IPS-NIHi11 (cell line): ENCODE data around the gene HNRNPA3.
A peak's percentile ranks its signal among the peaks of the same experiment; 100 is the strongest.
"Not testable (repeated sequence)": the region's sequence is repeated elsewhere in the genome, so short reads cannot be mapped to it uniquely, and the experiment has no call there.

Experiments used
- DNase-seq: peaks from one replicate; pipeline ENCODE4 v3.0.0; 2012; ENCODE audit warnings: mixed read lengths, low spot score

The HNRNPA3 gene

DNA sequence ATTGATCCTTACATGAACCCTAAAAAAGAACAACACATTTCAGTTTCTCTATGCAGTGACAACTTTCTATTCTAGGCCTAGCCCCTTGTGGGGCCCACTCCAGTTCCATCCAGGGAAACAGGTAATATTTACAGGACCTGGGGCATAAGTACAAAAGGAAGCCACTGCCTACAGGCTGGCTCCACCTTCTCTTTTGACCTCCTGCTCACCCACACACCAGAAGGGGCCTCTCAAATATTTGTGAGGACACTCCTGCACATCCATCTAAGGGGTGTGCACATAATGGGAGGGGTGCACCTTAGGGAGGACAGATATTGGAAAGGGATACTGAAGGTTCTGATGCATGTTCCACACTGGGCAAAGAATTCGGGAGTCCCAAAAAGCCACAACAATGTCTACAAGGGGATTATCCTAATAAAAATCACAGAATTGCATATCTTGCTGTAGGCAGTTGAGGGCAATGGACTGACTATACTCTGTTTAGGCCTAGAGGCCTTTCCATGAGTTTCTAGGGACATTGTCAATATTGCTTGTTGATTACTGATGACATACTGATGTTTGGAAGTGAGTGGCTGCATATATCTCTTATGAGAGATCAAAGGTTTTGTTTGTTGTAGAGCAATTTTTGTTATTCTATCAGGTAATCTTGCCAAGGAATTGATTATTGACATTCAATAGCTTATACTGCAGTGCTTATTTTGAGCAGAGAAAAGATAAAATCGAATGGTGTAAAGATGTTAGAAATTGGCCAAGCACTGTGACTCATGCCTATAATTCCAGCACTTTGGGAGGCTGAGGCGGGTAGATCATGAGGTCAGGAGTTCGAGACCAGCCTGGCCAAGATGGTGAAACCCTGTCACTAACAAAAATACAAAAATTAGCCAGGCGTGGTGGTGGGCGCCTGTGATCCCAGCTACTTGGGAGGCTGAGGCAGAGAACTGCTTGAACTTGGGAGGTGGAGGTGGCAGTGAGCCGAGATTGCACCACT lies 23.8 kb upstream of the HNRNPA3 start:
- DNase-seq, result no peak

- no peak for DNase-seq
These were observed 21.7 kb upstream of the HNRNPA3 start for GRCh38 chr2:177190941-177191340.

- no peak for DNase-seq
These were observed 19.8 kb upstream of the HNRNPA3 start for GRCh38 chr2:177192788-177193187.

GRCh38 chr2:177193240-177193639 lies 19.4 kb upstream of the HNRNPA3 start:
- no peak for DNase-seq

DNA sequence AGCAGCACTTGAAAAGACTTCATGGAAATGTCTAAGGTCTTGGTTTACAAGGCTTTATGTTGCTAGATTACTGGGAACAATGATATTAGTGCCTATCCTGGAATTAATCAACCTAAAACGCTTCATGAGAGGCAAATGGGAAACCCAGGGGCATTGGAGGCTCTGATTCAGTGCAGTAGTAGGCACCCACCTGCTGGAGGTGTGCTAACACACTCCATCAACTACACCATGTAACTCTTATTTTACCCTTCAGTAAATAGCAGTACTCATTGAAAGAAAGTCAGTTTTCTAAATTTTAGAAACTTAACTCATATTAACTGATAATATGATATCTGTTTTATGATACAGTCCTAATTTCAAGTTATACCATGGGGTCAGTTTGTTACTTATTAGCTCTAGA lies 17.4 kb upstream of the HNRNPA3 start:
- DNase-seq, result no peak

- DNase-seq, result not testable (repeated sequence)
These were observed 12.2 kb upstream of the HNRNPA3 start for GRCh38 chr2:177200419-177200818.

DNA sequence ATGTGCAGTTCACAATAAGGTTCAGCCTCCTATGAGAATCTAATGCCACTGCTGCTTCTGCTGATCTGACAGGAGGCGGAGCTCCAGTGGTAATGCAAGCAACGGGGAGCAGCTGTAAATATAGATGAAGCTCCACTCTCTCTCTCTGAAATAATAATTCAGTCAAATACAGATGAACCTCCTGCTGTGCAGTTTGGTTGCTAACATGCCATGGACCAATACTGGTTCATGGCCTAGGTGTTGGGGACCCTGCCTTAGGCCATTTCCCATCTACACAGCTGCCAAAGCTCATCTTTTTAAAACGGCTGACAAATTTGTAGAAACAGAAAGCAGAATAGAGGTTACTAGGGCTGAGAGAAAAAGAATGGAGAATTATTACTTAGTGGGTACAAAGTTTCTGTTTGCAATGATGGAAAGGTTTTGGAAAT lies 10.7 kb upstream of the HNRNPA3 start:
- no peak for DNase-seq

GRCh38 chr2:177204417-177204816 lies 8.2 kb upstream of the HNRNPA3 start:
- DNase-seq, result no peak

DNA sequence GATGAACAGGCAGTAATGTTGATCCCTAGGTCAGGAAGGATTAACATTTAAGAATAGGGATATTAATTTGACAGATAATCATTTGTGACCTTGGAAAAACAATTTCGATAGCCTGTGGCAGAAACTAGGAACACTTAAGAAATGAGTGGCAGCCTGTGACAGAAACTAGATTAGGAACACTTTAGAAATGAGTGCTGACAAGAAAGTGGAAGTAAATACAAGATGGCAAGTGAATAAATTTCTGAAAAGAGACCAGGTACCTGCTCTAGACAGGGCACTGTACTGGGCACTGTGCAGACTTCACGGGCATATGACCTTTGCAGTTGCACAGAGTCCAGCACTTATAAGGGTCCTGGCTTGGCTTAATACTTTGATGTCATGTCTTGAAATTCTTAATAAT lies 5.5 kb upstream of the HNRNPA3 start:
- no peak for DNase-seq

DNA sequence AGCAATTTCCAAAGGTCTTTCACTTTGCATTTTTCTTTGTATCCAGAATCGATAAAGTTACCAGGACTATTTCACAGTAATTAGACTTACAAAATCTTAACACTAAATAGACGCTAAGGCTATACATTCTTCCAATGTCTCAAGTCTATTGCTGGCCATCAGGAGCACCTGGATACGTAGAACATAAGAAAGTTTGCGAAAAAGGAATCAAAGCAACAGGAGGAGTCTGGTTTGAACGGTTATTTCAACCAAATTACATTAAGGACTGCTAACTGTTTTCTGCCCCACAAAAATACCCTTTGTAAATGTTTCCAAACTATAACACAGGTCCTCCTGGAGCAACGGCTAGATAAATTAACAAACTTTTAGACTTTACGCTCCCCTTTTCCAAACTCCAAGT lies 1.4 kb upstream of the HNRNPA3 start:
- DNase-seq, result no peak

DNA sequence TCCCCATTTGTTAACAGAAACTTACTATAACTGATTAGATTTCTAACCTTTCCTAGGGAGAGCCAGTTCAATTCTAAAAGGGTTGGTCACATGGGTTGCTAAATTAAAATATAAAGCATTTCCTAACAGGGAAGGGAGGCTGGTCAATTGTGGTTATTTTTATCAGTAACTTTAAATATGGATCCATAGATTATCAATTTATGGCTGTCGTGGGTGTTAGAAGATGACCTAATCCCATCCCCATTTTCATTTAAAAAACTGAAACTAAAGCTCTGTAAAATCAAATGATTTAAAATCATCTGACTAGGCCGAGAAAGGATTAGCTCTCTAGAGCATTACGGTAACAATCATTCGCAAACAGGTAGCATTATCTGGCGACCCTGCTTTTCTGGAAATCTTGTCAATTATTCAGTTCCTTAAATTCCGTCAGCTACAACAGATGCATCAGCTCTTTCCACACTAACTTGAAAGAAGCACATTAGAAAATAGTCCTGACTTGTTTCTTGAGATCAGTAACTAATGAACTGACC lies 953 bp upstream of the HNRNPA3 start:
- DNase-seq, result no peak

DNA sequence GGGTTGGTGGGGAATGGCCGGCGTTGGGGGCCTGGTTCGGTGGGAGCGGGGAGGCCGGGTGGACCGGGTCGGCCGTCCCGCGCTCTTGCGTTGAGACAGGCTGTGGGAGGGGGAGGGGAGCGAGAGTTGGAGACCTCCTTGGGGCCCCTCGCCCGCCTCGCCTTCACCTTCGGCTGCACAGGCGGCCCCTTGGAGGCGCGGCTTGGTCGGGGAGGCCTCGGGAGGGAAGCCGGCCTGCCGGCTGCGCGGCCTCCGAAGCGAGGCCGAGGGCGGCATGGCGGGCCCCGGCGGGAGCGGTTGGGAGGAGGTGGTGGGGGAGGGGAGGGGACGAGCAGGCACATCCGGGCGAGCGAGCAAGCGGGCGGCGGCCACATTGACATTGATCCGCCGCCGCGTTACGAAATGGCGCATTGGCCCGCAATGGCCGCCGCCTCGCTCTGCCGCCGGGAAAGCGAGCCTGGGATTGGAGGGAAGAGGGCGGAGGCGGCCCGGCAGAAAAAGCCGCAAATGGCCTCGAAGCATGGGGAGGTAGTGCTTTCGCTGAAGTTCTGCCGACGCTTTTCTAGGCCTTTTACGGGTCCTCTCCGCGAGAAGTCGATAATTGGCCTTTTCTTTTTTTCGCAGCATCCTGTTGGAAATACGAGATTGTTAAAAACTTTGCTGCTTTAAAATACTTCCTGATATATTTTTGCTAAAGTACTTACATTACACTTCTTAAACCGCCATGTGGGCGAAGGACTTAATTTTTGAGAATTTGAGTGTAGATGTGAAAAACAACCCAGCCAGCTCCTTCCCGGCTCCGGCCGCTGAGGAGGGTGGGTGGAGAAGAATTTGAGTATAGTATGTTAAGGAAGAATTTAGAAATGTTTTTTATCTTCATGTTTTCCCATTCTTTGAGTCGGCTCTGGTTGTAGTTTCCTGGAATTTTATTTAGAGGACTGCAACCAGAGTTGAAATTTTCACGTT lies 580 bp downstream of the HNRNPA3 start:
- peak; percentile 91 for DNase-seq

- no peak for DNase-seq
These were observed 4.8 kb downstream of the HNRNPA3 start for GRCh38 chr2:177217247-177217843.

GRCh38 chr2:177219787-177220186 lies 7.2 kb downstream of the HNRNPA3 start:
- not testable (repeated sequence) for DNase-seq

DNA sequence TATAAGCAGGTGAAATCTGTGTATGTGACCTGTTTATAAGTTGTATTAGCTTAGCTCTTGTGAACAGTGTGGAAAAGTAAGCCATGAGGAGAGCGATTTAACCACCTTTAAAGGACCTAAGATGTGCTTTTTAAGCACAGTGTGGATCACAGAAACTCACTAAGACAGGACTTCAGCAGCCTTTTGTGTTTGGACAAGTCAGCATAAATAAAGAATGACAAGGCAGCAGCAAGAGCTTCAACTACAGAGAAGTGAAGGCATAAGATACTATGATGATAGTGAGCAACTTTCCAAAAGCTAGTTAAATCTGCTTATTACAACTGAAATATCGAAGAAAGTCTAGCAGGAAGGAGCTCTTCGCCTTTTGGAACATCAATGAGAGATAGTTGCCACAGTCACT lies 8.9 kb downstream of the HNRNPA3 start:
- no peak for DNase-seq

- no peak for DNase-seq
These were observed 9.4 kb downstream of the HNRNPA3 start for GRCh38 chr2:177221970-177222369.

DNA sequence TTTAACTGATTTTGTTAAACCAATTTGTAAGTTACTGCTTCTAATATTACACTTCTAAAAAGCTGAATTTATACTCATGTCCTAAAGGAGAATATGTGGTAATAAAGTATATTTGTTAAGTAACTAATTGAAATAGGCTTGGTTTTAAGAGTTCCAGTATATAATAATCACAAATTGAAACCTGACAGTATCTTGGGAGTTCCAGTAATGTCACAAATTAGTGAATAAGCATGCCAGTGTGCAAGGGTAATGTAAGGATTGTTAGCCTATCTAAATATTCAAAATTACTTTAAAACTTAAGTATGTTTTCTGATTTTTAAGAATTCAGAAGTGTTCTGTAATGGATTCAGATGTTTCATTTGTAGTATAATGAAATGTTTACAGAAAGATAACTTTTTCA lies 10.8 kb downstream of the HNRNPA3 start:
- DNase-seq, result not testable (repeated sequence)

GRCh38 chr2:177225965-177226360 lies 13.4 kb downstream of the HNRNPA3 start:
- no peak for DNase-seq

GRCh38 chr2:177229442-177230242 lies 17.0 kb downstream of the HNRNPA3 start:
- DNase-seq, result no peak

DNA sequence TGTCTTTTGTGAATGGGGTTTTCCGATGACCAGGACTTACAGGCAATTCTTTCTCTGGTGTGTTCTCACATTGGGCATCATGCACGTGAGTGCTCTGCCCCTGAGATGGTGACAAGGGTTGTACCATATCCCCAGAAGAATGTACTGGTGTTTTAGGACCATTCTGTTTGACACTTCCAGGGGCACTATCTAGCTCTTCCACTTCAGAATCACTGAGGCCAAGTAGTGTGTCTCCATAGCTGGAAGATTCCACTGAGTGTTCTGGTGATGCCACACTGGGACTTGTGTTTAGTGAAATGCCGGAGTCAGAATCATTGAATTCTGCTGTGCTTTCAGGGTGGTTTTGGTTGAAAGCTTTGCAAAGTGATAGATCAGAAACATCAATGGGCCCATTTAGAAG lies 18.7 kb downstream of the HNRNPA3 start:
- no peak for DNase-seq

DNA sequence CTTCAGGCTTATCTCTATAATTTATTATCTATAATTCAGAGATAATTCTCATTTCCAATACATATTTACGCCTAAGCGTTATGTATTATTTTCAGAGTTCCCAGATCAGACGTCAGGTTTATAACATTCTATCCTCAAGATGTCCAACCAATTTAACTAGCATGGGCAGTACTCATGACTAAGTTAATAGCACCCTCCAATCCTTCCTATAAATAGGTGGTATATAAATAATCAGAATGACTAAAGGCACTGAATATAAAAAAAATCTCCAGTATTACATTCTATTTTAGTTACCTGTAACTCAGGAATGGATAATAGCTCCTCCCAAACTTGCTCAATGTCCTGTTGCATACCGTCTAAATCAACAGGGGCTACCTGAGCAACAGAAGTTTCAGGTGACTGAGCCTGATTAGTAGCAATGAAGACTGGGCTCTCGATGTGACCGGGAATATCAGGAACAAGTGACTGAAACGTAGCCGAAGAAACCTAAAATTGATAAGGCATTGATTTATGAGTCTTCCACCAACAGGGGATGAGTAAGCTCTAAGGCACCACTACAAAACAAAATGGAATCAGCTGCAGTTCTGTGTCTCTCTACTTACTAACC lies 19.6 kb downstream of the HNRNPA3 start:
- DNase-seq, result no peak
